Activated CD8-positive, alpha-beta memory T cell treated with anti-CD3 and anti-CD28 coated beads, Interleukin-2, amount 50 U/mL, for 24 hours (primary cell): ENCODE data around the gene MAZ.
"Not testable (repeated sequence)": the region's sequence is repeated elsewhere in the genome, so short reads cannot be mapped to it uniquely, and the experiment has no call there.

Experiments used
- DNase-seq: peaks from one replicate; pipeline ENCODE4 v3.0.0-alpha.2; 2020; ENCODE audit errors: extremely low read depth

The MAZ gene

GRCh38 chr16:29806099-29806579, at the start of gene MAZ:
TSS of gene MAZ (plus strand) at chr16:29806529. CDS start at chr16:29806702, 173 bp downstream.
- DNase-seq = no peak

- no peak for DNase-seq
These were observed 49.7 kb upstream of the MAZ start for GRCh38 chr16:29756654-29757053.

GRCh38 chr16:29757086-29757485, 49.2 kb upstream of the MAZ start:
- DNase-seq = not testable (repeated sequence)

GRCh38 chr16:29757950-29758466, 48.3 kb upstream of the MAZ start:
- DNase-seq = no peak

GRCh38 chr16:29760567-29761279, 45.6 kb upstream of the MAZ start:
- no peak for DNase-seq

- not testable (repeated sequence) for DNase-seq
These were observed 45.1 kb upstream of the MAZ start for GRCh38 chr16:29761280-29761651.

GRCh38 chr16:29761882-29762281, 44.4 kb upstream of the MAZ start:
- no peak for DNase-seq

- no peak for DNase-seq
These were observed 43.0 kb upstream of the MAZ start for GRCh38 chr16:29763326-29763725.

- DNase-seq = no peak
These were observed 40.9 kb upstream of the MAZ start for GRCh38 chr16:29765167-29766032.

GRCh38 chr16:29766571-29766970, 39.8 kb upstream of the MAZ start:
- no peak for DNase-seq

- DNase-seq = no peak
These were observed 39.3 kb upstream of the MAZ start for GRCh38 chr16:29767062-29767461.

- DNase-seq = no peak
These were observed 36.8 kb upstream of the MAZ start for GRCh38 chr16:29769507-29769906.

GRCh38 chr16:29770250-29770929, 35.9 kb upstream of the MAZ start:
- no peak for DNase-seq

GRCh38 chr16:29772330-29772729, 34.0 kb upstream of the MAZ start:
- not testable (repeated sequence) for DNase-seq

GRCh38 chr16:29774730-29775129, 31.6 kb upstream of the MAZ start:
- no peak for DNase-seq

- no peak for DNase-seq
These were observed 30.5 kb upstream of the MAZ start for GRCh38 chr16:29775742-29776408.

- DNase-seq = no peak
These were observed 28.6 kb upstream of the MAZ start, which contains the start of gene ZG16 for GRCh38 chr16:29777576-29778350. TSS of gene ZG16 (plus strand) at chr16:29778256. CDS start at chr16:29779267, 1,011 bp downstream.

GRCh38 chr16:29779474-29779873, 26.9 kb upstream of the MAZ start:
- DNase-seq = no peak

GRCh38 chr16:29783094-29783953, 23.0 kb upstream of the MAZ start:
- DNase-seq = not testable (repeated sequence)

GRCh38 chr16:29784157-29784556, 22.2 kb upstream of the MAZ start:
- DNase-seq = no peak
